ENCODE results near the gene PDZRN3.
"Not testable (repeated sequence)": the region's sequence is repeated elsewhere in the genome, so short reads cannot be mapped to it uniquely, and the experiment has no call there.

The PDZRN3 gene

DNA sequence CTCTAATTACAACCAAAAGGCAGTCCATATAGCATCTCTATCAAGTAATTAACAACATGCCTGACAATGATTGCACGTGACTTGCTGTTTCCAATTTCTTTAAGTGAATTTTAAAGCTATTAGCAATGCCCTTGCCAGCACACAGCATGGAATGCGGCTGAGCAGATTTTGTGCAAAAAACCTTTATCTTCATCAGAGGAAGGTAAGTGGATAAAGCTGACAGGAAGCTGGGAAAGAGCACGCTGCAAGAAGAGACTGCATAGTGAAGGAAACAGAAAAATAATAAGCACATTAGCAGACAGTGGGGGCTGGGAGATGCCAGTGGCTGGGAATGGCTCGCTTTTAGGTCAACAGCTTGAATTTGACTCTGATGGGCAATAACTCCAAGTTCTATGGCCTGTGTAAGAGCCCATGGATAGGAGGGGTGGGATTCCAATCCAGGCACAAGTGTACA is 138.8 kb downstream of the PDZRN3 start:
- no peak for DNase-seq

DNA sequence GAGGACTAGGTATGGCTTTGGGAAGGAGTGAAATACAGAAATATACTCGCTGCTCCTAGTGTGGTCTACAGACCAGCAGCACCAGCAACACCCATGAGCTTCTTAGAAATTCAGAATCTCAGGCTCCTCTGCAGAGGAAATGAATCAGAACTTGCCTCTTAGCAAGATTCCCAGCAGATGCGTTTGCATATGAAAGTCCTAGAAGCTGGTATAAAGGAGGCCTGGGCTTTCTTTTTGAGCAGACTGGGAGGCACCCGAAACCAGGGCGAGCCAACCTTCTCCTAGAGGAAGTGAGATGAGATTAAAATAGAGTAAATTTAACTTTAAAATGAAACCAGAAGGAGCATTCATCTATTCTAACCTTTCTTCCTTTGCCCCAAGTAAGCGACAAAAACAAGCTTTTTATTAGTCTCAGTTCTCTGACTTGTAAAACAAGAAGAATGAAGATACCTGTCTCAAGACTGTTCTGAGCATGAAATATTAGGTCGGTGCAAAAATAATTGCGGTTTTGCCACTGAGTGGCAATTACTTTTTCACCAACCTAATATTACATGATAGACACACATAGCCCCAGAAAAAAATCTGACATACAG is 140.0 kb downstream of the PDZRN3 start:
- DNase-seq, result no peak

DNA sequence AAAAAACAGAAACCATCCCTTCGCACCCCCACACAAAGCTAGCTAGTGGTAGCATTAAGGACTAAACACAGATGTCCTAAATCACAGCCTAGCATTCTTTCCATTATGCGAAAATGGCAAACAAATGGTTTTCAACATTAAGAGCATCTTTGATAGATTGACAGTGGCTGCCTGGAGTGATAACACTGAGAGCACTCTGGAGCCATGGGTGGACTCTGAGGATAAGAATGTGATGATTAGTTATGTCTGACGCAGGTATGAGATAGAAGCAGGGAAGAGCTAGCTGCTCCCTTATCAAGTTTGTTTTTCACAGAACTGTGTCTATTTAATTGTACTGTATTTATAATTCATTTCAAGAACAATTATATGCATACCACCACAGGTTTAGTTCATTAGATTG is 142.9 kb downstream of the PDZRN3 start:
- DNase-seq, result no peak

DNA sequence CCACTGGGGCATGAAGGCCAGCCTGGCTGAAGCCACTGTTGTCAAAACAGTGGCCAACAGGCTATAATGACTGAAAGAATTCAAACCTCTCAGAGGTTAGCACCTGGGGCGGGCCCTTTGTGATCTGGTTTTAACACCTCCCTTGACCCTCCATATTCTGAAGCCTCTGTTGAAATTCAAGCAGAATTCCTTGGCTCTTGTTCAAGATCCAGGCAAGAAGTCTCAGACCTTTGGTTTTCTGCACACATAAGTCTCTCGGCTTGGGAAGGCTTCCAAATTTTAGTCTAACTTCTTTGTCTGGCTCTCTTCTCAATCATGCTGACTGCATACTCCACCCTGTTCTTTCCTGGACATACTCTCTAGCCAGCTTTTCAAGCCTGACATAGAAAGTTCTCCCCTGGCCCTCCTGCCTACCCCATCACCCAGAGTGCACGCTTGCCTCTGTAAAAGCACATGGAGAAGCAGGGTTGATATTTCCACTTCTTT is 144.5 kb downstream of the PDZRN3 start:
- DNase-seq, result no peak

DNA sequence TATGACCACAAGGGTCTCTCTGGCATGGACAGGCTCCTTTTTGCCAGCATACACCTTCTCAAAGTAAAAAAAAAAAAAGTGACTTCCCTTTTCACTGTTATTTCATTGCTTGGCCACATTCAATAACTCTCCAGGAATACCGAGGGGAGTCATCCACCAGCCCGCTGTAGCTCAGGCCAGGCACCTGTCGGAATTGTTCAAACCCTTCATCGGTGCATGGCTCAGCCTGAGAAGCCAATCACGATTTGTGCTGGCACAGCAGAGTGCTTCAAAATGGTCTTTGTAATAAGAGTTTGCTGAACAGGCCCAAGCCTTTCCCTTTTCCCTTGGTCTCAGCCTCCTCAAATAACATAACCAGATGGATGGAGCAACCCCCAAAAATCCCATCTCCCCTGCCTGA is 145.4 kb downstream of the PDZRN3 start:
- no peak for DNase-seq

DNA sequence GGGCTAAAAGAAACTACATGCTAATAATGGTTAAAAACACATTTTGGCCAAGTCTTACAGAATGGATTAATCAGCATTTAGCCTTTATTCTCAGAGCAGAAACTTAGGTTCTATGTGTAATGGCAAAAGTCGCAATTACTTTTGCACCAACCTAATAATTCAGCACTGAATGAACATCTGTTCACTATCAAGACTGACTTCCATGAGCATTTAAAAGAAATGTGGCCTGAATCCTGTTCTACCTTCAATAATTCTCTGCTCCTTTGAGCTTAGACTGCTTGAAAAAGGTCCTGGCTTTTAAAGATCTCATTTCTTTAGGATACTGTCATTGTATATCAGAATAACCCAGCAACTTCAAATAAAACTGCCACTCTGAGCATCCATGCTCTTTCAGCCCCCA is 145.9 kb downstream of the PDZRN3 start:
- DNase-seq, result no peak

DNA sequence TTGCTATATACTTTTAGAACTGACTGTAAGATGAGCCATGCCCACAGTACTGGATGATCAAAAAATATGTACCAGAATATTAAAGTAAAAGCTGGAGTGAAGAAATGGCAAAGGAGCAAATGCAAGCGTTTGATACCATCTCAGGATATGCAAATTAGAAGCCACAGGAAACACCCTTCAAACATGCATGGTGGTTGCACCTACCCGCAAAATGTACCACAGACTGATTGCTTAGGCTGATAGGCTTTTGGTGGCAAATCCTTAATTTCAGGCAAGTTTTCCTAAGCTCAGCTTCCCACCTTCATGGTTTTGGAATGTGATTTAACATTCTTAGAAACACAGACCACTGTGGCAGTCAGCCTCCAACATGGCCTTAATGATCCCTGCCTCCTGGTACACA is 149.0 kb downstream of the PDZRN3 start:
- no peak for DNase-seq

DNA sequence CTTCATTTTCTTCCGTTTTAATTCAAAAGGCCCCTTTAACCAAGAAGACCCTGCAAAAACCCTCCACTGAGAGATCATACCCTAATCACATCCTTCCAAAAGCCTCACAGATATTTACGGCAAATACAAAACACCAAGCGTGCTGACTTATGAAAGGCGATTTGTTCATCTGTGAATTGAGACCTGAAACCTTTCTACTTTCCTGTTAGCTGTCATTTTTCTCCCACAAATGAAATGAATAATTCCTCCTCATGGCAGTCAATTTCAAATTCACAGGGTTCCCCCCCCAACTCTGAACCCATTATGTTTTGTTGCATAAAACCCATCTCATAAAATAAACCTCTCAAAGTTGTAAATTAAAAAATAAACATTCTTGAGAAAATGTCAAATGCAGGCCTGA is 149.6 kb downstream of the PDZRN3 start:
- DNase-seq, result no peak

DNA sequence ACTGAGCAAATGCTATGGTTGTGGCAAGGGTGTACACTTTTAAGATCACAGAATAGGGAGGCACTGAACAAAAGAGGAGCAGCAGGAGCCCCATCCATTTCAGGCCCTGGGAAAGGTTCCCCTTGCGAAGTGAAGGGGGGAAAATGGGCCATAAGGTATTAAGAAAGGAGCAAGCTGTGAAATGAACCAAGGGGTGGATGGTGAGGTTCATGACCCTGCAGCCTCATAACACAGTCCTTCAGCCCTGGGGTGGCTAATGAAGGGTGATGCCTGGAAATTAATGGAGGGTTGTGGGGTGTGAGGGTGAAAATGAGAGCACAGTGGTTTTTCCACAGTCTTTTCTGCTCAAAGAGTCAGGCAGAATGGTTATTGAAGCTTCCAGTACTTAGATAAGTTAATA is 150.1 kb downstream of the PDZRN3 start:
- DNase-seq, result no peak

DNA sequence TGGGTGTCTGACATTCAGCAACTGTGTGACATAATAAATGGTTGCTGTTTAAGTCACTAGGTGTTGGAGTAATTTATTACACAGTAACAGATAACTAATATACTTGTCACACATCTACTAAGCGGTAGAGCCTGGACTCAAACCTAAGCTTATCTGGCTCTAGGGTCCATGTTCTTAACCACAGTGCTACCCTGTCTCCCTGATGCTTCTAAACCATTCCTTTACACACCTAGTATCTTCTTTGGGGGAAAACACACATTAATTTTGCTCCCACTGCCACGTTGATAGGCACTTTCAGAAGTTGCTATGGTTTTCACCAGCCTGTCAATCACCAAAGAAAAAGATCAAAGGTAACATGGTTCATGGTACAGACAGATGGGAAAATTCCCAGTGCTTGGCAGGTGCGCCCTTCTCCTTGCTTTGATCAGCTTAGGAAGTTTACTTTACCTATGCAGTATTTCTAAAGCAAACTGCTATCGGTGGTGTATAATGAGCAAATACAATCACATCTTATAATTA is 150.8 kb downstream of the PDZRN3 start:
- no peak for DNase-seq

DNA sequence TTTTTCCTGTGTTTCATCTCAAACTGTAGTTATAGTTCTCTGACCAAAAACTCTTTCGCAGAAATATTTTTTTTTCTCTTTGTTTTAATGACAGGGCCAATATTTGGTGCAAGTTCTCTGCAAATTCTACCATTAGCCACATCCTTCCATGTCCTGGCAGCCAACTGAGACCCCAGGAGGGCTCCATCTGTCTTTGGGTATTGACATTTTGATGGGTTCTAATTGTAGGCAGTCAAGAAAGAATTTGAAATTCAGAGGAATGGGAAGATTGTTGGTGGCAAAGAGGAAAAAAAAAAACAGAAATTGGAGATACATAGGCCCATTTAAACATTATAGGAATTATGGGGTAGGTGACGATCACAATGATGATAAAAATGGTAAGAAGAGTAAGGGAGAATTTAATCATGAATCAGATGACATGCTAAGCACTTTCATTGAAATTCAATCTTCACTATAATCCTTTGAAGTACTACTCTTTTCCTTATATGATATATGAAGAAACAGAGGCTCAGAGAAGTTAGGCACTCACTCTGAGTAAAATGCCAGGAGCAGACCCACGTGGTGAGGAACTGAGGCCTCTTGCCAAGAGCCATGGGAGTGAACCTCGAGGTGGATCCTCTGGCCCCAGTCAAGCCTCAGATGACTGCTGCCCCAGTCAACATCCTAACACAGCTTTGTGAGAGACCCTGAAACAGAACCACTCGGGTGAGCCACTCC is 151.4 kb downstream of the PDZRN3 start:
- DNase-seq, result no peak

DNA sequence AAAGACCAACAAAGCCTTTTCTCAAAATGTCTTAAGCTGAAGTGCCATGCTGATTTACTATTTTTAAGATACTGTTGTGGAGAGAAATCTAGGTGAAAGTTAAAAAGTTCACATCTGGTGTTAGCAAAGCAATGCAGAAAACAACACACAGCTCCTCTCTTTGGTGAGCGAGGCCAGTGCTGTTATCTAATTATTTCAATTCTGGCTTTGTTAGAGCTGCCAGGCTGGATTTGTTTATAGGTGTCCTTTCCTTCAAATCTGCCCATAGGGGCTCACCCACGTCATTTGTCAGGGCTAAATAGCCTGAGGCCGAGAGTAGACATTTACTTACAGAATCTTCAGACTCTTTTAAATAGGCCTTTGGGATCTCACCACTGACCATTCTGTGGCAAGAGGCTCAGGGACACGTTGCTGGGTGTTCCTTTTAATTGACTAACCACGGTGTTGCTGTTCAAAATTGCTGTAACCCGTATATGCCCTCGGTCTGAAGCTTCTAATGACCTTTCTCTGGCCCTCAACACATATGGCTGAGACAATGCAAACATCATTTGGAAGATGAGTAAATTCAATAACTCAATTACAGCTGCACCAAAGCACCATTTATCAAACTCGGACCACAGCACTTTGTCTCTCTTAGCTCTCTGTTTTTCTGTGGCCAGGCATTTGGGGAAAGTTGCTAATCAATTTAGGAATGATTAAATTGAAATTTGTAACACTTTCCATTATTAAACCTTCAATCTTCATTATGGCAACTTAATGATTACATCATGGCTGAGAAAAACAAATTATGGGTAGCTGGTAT is 152.6 kb downstream of the PDZRN3 start:
- DNase-seq, result peak; percentile 35

DNA sequence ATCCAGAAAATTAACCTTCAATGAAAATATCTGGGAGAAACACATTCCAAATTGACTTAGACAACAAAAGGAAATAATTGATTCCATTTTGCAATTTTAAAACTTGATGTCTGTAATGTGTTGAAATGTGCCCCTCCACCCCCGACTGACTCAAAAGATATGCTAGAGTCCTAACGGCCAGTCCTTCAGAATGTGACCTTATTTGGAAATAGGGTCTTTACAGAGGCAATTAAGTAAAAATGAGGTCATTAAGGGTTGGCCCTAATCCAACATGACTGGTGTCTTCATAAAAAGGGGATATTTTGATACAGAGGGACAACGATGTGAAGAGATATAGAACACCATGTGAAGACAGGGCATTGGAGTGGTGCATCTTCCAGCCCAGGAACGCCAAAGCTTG is 153.9 kb downstream of the PDZRN3 start:
- peak; percentile 22 for DNase-seq

DNA sequence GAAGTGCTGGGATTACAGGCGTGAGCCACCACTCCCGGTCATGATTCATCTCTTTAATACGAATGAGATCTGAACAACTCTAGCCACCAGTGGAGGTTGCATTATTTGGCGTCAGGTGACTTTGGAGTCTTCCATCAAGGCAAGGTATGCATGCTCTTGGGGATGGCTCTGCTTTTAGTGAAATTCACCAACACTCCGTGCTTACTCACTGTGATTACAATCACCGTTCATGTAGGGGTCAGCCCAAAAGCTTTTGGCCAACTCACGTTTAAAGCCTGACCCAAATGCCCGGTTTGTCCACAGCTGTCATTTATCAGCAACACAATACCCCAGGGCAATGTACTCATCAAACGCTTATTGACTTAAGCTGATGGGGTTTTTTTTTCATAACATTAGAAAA is 155.4 kb downstream of the PDZRN3 start:
- DNase-seq, result no peak

DNA sequence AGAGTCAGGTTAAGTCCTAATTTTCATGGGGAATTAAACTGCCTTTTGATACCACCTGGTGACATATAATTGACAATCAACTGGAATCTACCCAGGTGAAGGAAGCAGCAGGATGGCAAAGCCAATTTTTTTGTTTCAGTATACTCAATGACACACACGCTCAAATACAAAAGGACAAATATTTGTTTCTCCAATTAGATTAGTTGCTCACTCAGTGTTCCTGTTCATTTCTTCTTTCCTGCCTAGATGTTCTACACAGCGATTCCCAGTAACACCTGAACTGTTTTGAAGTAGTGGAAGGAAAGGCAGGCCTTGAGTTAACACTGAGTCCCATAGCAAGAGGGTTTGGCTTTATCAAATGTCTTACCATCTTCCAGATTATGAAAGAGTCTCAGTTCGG is 157.5 kb downstream of the PDZRN3 start:
- DNase-seq, result peak; percentile 70

DNA sequence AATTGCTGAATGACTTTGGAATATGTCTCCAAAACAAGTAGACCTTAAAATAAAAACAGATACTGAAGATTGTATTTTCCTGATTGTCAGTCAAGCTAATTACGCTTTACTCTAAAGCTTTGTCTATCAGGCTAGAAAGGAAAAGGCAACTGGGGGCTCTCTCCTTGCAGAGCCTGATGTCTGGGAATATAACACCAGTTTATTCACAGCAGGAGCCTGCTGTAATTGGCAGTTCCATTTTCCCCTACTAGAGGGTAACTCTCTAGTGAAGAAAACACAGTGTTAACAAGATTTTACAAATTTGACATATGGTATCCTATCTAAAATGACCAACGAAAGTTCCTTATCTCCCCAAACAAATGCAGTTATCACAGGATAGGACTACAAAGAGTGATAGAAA is 158.8 kb downstream of the PDZRN3 start:
- DNase-seq, result peak; percentile 37

DNA sequence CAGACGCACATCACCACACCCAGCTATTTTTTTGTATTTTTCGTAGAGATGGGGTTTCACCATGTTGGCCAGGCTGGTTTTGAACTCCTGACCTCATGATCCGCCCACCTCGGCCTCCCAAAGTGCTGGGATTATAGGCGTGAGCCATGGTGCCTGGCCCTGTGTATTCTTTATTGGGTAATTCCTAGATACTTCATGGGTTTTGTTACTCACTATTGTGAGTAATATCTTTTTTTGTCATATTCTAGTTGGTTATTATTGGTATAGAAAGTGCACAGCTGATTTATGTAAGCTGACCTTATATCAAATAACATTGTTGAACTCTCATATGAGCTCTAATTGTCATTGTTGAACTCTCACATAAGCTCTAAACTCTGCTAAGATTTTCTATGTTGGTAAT is 160.6 kb downstream of the PDZRN3 start:
- DNase-seq, result not testable (repeated sequence)

DNA sequence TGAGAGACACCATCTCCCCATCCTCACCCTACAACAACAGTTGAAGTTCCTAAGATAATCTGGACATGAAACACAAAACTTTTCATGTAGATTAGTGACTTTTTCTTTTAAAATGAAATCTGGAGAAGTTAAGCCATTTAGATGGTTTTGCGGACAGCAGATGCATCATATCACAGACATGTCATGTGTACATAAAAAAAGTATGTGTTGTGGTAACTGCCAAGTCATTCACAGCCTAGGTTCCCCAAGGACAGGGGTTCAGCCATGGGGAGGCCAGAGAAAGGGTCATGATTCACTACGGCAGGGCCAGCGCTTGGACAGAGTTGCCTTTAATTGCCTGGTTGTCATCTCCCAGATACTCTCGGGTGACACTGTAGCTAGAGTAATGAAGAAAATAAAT is 163.2 kb downstream of the PDZRN3 start:
- DNase-seq, result no peak

DNA sequence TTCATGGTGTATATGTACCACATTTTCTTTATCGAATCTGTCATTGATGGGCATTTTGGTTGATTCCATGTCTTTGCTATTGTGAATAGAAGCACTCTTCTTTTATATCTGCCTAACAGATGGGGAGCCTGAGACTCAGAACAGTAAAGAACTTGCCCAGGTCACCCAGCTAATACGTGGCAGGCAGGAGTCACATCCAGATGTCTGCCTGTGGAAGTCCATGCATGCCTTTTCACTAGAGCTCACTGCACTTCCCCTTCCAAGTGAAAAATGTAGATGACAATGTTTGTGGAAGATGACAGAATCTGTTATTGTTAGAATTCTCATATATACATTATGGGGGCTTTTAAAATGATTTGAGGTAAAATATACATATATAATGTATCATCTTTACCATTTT is 165.0 kb downstream of the PDZRN3 start:
- DNase-seq, result no peak

DNA sequence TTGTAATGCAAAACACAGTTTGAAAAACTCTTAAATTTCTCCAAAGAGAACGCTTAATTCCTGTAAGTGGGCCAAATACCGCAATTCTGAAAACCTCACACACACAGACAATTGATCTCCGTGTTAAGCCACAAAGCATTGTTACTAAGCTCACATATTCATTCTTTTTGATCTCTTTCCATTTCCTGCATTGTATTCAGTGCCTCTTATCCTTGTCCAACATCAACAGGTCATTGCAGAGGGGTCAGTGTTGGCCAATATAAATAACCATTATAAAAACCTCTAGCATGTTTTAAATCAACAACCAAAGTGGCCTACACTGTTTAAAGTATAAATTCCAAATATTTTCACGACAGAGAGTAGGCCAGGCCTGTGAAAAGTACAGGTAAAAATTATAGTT is 171.1 kb downstream of the PDZRN3 start:
- DNase-seq, result no peak

DNA sequence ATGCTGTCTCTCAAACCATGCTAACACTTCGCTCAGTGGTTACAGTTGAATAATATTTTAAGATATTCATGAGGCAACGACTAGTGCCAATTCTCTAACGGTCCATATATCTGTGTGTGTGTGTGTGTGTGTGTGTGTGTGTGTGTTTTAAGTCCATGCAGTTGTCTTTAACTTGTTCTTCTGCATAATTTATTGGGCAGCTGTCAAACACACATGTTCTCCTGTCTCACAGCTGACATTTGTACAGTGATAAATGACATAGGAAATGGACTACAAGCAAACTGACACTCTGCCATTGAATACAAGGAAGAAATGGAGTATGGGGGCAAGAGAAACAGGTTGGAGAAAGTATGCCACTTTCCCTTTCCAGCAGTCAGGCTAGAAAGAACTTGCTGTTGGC is 172.0 kb downstream of the PDZRN3 start:
- DNase-seq, result no peak

DNA sequence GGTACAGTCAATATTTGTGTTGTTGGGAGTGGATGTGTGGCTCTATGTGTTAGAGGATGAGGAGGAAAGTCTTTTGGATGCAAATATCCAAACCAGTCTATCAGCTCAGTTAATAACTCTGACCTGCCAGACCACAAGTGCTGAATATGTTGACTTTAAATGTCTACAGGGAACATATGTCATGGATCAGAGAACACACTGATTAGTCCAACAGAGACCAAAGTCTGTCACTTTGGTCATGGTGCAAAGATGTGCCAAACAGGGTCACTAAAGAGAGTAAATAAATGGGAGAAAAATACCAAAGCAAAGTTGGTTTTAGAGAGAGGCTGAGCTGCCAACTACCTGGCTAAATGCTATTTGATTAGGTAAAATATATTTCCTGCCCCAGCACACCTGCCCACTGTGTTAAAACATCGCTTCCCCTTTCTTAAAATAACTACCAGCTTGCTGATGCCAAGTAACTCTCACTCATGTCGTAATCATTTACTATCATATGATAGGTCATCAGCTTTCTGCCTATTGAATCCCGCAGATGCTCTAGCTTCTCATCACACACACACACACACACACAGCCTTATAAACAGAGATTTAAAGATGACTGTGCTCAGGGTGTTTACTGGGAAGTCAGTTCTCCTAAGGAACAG is 173.3 kb downstream of the PDZRN3 start:
- DNase-seq, result peak; percentile 82

DNA sequence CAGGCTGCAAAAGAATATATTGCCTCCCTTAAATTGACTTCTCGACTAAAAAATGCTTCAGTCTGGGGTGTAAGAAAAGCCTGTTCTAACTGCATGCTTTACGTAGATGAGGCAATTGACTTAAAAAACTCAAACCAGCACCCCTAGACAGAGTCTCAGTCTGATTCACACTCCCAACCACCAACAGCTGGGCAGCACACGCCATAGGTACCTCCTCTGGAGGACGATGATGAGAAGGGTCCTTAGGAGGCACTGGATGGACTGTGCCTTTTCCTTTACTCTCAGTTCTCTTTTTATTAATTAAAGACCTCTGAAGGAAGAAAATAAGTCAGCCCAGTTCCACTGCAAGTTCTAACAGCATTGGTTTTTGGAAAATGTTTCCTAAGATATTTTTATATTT is 175.0 kb downstream of the PDZRN3 start:
- no peak for DNase-seq
